Measurements from ENCODE around the gene PGM5.
"Not testable (repeated sequence)": the region's sequence is repeated elsewhere in the genome, so short reads cannot be mapped to it uniquely, and the experiment has no call there.

Gene PGM5

DNA sequence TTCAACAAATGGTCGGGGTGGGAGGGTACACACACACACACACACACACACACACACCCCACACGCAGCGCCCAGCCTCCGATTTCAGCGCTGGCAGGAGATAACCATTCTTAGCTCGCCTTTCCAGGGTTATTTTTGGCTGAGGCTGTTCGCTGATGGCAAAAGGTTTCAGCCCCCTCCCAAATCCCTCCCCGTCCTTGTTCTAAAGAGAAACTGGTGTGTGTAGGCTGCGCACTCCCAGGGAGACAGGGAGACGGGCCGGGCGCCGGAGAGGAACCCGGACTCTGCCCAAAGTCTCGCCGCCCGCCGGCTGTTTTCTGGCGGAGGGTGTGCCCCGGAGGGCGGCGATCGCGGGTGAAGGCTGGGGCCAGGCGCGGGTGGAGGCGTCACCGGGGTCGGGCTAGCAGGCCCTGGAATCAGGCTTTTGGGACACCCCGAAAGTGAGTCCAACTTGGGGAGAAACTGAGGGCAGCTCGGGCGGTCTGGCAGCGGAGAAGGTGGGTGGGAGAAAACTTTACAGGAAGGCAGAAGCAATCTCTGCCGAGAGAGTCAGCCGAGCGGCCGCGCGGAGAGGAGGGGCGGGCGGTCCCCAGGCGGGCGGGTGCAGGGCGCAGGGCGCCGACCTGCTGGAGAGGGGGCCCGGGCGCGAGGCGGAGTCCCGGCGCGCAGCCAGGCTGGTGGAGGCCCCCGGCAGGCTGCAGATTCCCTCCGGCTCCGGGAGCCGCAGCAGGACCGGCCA, at the start of gene PGM5:
PGM5 (plus strand) TSS at position 232 of the 739 bp plus-strand sequence. CDS start 517 bp downstream, outside the sequence.
- not testable (repeated sequence) for DNase-seq

- DNase-seq = not testable (repeated sequence)
These were observed 49.3 kb upstream of the PGM5 start for GRCh38 chr9:68307127-68307526.

DNA sequence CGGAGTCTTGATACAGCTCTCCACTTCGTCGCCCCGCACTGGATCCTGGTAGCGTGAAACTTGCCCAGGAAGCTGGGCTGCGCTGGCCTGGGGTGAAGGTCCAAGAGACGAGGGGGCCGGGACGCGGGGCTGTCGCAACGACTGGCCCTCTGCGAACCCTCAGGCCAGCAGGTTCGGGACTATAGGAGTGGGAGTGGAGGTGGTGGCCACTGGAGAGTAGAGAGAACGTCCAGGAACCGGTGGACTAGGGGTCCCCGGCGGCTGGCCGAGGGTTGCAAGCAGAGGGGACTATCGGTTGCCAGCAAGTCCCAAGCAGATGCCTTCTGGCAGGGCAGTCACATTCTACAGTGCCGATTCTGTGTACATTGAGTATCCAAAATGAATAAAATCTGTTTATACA, 48.8 kb upstream of the PGM5 start:
- DNase-seq = not testable (repeated sequence)

DNA sequence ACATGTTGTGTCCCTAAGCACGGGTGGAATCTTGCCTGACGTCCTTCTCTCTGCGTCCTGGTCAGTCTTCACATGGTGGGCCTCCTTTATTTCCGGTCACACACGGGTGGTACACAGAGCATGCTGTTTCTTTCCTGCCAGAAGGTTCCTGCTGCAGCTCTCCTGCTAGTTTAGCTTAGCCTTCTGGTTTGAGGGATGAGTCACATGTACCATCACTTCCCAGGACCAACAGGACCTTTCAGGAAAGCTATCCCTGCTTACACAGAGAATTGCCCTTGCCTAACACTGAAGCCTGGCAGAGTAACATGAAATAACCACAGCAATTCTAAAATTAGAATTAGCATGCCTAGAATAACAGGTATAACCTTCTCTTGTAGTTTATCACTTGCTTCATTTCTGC, 45.2 kb upstream of the PGM5 start:
- not testable (repeated sequence) for DNase-seq

GRCh38 chr9:68318209-68318608, 38.2 kb upstream of the PGM5 start:
- DNase-seq = not testable (repeated sequence)

- DNase-seq = not testable (repeated sequence)
These were observed 32.7 kb upstream of the PGM5 start for GRCh38 chr9:68323749-68324148.

DNA sequence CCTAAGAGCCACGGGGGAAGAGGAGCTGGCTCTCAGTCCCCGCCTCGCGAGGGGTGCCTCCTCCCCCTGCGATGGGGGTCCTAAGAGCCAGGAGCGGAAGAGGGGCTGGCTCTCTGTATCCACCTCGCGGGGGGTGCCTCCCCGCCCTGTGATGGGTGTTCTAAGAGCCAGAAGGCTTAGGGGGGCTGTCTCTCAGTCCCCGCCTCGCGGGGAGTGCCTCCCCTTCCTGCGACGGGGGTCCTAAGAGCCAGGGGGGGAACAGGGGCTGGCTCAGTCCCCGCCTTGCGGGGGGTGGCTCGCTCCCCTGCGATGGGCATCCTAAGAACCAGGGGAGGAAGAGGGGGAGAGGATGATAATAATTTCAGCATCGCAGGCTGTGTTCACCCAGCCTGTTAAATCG, 31.9 kb upstream of the PGM5 start:
- DNase-seq = not testable (repeated sequence)

DNA sequence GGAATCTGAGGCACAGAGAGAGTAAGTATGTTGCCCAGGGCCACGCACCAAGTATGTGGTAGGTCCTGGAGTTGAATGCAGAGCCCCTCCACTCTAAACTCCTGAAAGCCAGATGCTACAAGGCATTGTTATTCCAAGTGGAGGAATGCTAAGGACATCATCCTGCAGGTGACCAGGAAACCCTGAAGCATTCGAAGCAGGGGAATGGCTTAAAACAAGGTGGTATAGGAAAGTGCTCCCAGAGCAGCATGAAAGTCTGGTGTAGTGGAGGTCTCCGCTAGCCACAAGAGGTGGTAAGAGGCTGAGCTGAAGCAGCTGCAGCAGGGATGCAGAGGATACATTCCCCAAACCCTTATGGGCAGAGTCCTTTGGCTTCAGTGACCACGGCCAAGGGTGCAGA, 27.3 kb upstream of the PGM5 start:
- DNase-seq = not testable (repeated sequence)

DNA sequence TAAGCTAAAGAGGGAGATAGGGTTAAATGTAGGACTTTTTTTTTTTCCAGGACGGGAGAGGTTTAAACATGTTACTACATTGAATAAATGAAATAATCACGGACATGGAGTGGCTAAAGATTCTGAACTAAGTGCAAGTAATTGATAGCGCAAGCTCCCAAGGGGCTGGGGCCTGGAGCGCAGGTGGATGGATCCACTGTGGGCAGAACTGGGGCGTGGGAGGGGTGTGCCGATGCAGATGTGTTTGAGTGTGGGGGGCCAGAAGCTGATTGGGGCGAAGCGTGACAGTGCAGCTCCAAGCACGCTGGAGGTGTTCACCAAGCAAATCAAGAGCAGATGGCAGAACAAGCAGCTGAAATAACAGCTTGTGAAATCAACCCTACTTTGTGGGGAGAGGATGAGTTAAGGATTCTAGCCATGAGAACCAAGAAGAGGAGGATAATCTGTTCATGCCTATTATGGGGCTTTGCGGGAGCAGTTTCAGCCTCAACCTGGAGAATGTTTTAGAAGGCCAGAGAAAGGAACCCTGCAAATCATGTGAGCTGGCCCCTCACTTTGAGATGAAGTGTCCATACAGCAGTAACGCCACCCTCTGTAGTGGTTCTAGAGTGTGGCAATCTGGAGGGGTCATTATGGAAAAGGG, 25.8 kb upstream of the PGM5 start:
- not testable (repeated sequence) for DNase-seq

DNA sequence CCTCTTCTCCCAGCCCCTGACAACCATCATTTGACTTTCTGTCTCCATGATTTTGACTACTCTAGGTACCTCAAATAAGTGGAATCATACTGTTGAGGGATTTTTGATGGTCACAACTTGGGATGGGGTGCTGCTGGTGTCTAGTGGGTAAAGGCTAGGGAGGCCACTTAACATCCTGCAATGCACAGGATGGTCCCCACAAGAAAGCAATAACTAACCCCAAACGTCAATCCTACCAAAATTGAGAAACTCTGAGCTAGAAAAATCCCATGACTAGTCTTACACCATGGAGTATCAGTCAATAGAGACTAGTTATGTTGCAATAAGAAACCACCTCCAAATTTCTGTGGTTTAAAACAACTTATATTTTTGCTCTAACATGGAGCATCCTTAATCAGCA, 24.3 kb upstream of the PGM5 start:
- DNase-seq = not testable (repeated sequence)

- DNase-seq = not testable (repeated sequence)
These were observed 20.5 kb upstream of the PGM5 start for GRCh38 chr9:68335935-68336334.

DNA sequence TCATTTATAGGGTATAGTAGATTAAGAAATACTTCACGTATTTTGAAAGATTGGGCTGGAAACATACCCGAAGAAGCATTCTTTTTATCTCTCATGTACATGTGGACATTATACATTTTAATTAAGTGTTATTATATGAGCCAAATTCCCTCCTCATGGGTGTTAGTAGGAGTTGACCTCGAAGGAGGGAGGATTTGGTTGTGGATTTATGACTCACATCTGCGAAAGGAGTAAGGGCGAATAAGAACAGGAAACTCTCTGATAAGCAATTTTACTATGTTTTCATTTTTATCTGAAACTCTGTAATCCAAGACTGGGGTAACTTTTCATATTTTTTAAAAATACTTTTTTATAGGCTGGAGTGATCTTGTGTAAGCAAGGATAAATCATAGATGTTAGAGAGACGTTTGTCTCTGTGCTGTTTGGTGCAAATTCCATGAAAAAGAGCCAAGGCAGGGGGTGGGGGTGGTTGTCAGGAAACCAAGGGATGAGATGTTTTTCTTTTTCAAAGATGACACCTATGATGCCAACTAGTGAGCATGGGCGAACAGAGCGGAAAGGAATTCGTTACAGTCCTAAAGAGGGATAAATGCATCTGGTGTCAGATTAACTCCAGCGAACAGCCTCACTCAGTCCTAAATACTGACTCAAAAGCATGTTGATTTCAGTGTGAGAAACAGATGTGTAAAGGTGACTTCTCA, 19.6 kb upstream of the PGM5 start:
- DNase-seq = not testable (repeated sequence)

DNA sequence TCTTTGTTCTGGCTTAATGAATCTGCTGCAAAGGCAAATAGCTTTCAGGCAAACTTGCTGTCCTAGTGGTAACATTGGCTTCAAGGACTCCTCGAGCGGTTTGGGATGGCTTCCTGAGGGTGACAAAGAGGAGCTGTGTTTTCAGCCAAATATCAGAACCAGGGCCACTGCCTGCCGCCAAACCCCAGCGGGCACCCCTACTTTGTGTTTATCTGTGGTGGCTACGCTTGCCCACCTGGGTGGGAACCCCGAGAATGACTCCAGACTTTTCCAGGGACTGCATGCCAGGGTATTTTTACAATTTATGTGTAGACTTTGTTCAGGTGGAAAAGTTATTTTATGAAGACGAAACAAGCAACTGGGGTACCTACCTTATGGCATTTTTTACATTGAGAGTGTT, 18.4 kb upstream of the PGM5 start:
- DNase-seq = not testable (repeated sequence)

GRCh38 chr9:68342265-68343025, 14.0 kb upstream of the PGM5 start:
- not testable (repeated sequence) for DNase-seq

GRCh38 chr9:68343242-68343641, 13.2 kb upstream of the PGM5 start:
- not testable (repeated sequence) for DNase-seq

GRCh38 chr9:68343992-68344391, 12.4 kb upstream of the PGM5 start:
- not testable (repeated sequence) for DNase-seq

GRCh38 chr9:68351689-68352088, 4.7 kb upstream of the PGM5 start:
- not testable (repeated sequence) for DNase-seq

DNA sequence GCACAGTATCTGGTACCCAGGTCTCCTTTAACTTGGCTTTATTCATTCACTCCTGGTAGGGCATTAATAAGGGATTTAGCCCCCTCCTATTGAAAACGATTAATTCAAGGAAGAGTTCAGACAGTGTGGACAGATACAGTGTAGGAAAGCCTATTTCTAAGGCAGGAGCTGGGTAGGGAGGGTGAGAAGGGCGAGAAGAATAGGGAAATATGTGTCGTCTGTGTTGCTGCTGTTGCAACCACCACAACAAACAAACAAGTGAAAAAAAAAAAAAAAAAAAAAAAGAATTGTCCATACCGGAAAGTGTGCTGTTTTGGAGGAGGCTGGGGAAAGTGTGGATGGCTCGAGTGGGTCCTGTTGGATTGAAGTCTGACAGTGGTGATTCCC, 425 bp upstream of the PGM5 start:
- DNase-seq = not testable (repeated sequence)

GRCh38 chr9:68357119-68357714, 806 bp downstream of the PGM5 start:
- DNase-seq = not testable (repeated sequence)

DNA sequence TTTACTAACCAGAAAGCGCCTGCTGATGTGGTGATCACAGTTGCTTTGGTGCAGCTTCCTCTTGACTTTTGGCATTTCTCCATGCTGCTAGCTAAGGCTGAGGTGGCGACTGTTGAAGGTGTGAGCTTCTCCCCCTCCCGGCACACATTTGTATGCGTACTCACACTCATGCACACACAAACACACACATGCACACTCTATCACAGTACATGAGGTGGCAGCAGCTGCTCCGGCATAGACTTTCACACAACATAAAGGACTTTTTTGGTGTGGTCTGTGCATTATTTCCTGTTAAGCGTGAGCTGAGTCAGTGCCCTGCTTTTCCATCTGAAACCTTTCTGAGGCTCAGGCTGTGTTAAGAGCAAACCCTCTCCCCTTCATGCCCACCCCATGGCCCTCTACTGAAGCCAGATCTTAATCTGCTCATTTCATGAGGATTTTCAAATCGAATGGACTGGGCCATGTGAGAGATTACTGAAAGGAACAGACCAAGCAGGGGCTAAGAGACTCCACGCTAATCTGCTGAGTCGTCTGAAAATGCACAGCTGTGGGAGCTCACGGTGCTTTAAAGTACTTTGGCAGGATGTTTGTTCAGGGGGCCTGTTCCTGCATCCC, 10.6 kb downstream of the PGM5 start:
- DNase-seq = not testable (repeated sequence)

DNA sequence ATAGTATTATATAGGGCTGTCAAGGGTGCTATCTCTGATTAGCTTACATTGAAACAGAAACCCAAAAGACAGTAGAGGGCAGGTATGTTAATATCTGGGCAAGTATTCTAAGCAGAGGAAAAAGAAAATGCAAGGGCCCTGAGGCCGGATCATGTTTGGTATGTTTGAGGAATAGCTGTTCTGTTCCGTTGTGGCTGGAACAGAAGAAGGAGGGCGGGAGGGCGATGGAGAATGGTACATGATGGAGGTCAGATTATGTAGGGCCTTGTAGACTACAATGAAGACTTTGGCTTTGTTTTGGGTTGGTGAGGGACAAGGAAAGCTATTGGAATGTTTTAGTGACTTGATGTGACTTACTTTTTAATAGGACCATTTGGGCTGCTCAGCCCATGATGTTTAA, 19.4 kb downstream of the PGM5 start:
- DNase-seq = not testable (repeated sequence)

GRCh38 chr9:68377723-68378122, 21.3 kb downstream of the PGM5 start:
- not testable (repeated sequence) for DNase-seq
